Measurements from ENCODE around the gene F10. TPM values are rescaled to one million over a fixed set of nuclear protein-coding genes. Genes with fewer than 3 reads are reported as not detected.
A peak's percentile ranks its signal among the peaks of the same experiment; 100 is the strongest.

The F10 gene
- total and polyA plus RNA-seq, 2 of the 13 experiments (the other 11 are each of a cell fraction or from before 2014, with no cell fraction given) = 58.4 to 237 TPM

GRCh38 chr13:113149711-113150549 lies 27.3 kb downstream of the F10 start (continued):
- TF ChIP-seq KIAA2018 (CRISPR knock-in tag; IDR thresholded peaks at IDR 0.05; ENCODE audit: borderline replicate concordance) = no peak
- TF ChIP-seq ZFYVE20 (CRISPR knock-in tag; IDR thresholded peaks at IDR 0.05; ENCODE audit: borderline replicate concordance, low read depth) = no peak
- TF ChIP-seq ZBTB34 (CRISPR knock-in tag; IDR thresholded peaks at IDR 0.05) = no peak
- no peak for TF ChIP-seq SRSF4 (IDR thresholded peaks at IDR 0.05; ENCODE audit: low read depth, low read length, poor library complexity, severe bottlenecking)
- peak; percentile 76; the same call in 1 of the 2 replicates for TF ChIP-seq ZNF788 (CRISPR knock-in tag; IDR thresholded peaks at IDR 0.05; ENCODE audit: borderline replicate concordance)
- no peak for TF ChIP-seq MAZ (IDR thresholded peaks at IDR 0.05; ENCODE audit: borderline replicate concordance, low read depth, low read length)
- peak; percentile 70 for TF ChIP-seq MAZ (CRISPR knock-in tag; IDR thresholded peaks at IDR 0.05; ENCODE audit: low read depth)
- TF ChIP-seq PBX3 (CRISPR knock-in tag; IDR thresholded peaks at IDR 0.05; ENCODE audit: borderline replicate concordance) = no peak
- no peak for TF ChIP-seq TRIM24 (CRISPR knock-in tag; IDR thresholded peaks at IDR 0.05)
- TF ChIP-seq ZFP41 (CRISPR knock-in tag; IDR thresholded peaks at IDR 0.05; ENCODE audit: borderline replicate concordance) = no peak
- TF ChIP-seq HDAC6 (IDR thresholded peaks at IDR 0.05; ENCODE audit: low read depth, low read length) = no peak
- no peak for TF ChIP-seq ZFAT (CRISPR knock-in tag; conservative IDR thresholded peaks at IDR 0.05)
- no peak for TF ChIP-seq ZNF883 (CRISPR knock-in tag; IDR thresholded peaks at IDR 0.05; ENCODE audit: not compliant biosample characterization)
- TF ChIP-seq THRA (CRISPR knock-in tag; IDR thresholded peaks at IDR 0.05; ENCODE audit: borderline replicate concordance) = peak; percentile 67; the same call in 1 of the 2 replicates
- no peak for TF ChIP-seq ISX (CRISPR knock-in tag; conservative IDR thresholded peaks at IDR 0.05)
